GM19372 (cell line): ENCODE data around the gene MCHR1.

ENCODE experiments used
- ATAC-seq: cut with Tn5 transposase; IDR thresholded peaks from one replicate; pipeline ENCODE4 v1.9.1; 2021; ENCODE audit warnings: mild to moderate bottlenecking, low read depth, moderate library complexity; ENCODE audit not compliant: unreplicated experiment

Gene MCHR1

DNA sequence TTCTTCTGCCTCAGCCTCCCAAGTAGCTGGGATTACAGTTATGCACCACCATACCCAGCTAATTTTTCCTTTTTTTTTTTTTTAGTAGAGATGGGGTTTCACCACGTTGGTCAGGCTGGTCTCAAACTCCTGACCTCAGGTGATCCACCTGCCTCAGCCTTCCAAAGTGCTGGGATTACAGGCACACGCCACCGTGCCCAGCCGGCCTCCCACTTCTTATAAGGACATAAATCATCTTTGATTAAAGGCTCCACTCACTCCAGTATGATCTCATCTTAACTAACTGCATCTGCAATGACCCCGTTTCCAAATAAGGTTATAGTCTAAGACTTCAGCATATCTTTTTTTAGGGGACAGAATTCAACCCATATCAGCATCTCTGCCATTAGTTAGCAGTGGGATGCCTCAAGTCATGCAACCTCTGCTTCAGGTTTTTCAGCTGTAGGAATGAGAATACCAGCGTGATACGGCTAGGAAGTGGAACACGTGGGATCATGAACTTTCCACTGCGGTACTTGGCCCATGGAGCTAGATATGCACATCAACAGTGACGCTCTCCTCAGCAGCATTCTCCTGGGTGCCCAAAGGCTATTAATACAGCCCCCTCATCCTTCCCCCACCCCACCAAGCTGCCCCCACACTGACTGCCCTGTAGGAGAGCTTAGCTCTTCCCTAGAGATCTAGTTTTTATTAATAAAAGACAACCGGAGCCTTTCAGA, 41.4 kb downstream of the MCHR1 start:
- ATAC-seq = no peak

DNA sequence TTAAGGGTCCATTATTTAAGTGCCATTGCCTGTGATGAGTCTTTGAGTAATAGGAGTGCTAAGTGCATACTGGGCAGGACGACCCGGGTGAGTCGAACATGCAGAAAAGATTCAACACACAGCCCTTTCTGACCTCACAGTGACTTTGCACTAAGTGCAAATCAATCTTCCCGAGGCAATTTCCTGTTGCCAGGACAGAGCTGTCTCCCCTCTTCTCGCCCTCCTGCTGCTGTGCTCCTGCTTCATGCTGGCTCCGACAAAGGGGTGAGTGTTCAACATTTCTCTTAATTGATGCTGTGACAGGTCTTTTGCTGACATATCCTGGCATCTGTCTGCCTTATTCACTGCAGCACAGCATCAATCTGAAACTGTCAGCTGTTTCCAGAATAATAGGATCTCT, 42.0 kb downstream of the MCHR1 start:
- ATAC-seq = no peak

DNA sequence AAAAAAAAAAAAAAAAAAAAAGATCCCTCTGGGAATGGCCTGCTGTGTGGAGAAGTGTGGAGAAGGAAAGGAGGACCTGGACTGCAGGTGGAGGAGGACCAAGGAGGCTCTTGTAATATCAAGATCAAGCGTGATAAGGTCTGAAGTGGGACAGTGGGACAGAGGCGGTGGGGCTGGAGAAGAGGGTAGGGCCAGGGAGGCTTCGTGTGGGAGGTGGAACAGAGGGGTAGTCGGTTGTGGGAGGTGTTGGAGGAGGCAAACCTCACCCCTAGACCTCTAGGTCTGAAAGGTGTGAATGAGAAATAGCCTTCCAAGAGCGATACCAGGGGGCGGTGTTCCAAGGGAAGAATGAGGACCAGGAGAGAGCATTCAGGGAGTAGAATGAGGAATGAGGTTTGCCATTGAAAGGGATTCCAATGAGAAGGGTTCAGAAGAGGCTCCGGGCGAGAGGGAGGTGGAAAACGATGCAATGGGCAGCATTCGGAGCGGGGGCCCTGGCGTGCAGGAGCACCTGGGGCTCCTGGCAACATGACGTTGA, 44.2 kb downstream of the MCHR1 start:
- ATAC-seq = no peak

DNA sequence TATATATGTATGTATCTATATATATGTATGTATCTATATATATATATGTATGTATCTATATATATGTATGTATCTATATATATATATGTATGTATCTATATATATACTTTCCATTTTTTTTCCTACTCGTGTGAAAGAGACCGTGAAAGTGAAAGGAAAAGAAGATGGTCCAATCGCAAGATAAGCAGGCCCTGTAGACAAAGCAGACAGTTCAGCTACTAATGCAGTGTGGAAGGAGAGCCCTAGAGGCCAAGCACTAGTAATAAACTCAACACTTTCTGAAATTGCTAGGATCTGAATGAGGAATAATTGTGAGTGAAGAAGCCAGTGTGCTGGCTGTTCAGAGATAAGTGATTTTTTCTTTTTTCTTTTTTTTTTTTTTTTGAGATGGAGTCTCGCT, 47.2 kb downstream of the MCHR1 start:
- no peak for ATAC-seq

DNA sequence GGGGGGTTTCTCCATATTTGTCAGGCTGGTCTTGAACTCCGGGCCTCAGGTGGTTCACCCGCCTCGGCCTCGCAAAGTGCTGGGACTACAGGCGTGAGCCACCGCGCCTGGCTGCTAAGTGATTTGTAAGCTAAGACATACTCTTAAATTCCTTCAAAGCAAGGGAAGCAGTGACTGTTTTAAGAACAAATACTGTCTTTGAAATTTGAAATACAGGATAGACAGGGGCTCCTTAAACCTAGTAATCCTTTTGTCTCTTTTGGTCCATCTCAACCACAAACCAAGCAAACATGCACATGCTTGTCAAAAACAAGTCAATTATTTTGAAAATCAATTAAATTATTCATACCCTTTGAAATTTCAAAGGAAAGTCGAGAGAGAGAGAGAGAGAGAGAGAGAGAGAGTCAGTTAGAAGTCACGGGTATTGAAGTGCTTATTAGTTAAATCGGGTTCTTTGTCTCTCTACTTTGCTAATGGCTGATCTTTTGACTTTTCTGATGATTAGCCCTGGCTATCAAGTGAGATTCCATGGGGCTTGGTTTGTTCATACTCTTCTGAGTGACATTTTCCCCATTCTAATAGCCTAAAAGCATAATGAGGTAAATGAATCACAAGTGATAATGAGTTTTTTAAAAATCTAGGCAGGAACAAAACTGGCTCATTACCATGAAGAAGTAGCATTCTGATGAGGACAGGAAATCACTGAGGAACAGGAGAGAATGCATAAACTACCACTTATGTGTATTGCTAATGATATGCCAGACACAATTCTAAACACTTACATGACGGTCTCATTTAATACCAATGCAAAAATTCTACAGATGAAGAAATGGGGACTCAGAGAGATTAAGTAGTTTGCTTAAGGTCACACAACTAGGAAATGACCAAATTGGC, 48.0 kb downstream of the MCHR1 start:
- ATAC-seq = no peak

DNA sequence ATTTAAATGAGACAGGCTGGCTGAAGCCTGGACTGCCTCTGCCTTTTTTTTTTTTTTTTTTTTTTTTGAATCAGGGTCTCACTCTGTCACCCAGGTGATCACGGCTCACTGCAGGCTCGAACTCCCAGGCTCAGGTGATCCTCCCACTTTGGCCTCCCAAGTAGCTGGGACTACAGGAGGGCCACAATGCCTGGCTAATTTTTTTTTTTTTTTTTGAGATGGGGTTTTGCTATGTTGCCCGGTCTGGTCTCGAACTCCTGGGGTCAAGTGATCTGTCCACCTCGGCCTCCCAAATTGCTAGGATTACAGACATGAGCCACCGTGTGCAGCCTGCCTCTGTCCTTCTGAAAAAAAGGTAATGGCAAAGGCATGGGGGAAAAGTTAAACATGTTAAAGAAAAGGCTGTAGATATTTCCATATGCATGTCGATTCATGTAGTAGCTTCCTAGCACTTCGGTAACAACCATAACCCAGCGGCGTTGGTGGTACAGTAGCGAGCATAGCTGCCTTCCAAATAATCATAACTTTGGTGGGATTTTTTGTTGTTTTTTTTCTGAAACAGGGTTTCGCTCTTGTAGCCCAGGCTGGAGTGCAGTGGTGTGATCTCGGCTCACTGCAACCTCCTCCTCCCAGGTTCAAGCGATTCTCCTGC, 48.8 kb downstream of the MCHR1 start:
- ATAC-seq = no peak

DNA sequence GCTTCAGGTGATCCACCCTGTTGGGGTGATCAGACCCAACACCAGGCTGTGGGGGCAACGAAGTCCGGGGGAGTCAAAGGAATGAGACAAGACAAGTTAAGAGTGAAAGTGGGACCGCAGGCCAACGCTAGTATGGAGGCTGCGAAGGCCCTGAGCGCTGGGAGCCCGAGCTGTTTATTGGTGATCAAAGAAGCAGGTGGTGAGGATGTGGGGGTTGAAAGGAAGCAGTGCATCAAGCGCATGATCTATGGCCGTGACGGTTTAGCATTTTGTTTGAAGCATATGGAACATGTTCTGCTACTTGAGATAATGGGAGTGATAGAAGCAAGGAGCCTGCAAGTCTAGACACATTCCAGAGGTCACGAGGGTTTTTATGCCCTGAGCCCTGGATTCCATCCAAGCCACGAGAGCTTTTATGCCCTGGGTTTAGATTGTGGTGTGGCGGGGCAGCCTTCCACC, 49.5 kb downstream of the MCHR1 start:
- no peak for ATAC-seq

DNA sequence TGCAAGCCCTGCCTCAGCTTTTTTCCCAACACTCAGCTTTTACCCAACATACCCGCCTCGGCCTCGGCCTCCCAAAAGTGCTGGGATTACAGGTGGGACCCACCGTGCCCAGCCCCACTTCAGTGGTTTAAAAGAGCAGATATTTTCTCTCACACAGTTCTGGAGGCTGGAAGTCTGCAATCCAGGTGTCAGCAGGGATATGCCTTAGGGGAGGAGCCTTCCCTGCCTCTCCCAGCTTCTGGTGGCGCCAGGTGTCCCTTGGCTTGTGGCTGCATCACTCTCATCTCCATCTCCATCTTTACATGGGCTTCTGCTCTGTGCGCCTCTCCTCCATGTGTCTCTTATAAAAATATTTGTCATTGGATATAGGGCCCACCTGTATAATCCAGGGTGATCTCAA, 50.0 kb downstream of the MCHR1 start:
- no peak for ATAC-seq
